Measurements from ENCODE around the gene SOX15. TPM values are rescaled to one million over a fixed set of nuclear protein-coding genes. Genes with fewer than 3 reads are reported as not detected.

The SOX15 gene
- total and polyA plus RNA-seq, 2 of the 13 experiments (the other 11 are each of a cell fraction or from before 2014, with no cell fraction given): 0.07 to 0.18 TPM

GRCh38 chr17:7572588-7573323 is 17.1 kb downstream of the SOX15 start (continued):
- TF ChIP-seq ZNF7 (CRISPR knock-in tag; IDR thresholded peaks at IDR 0.05): no peak
- 0 out of 2 replicates have a peak, but pooled peaks have one; percentile 60 for TF ChIP-seq ZNF891 (CRISPR knock-in tag; IDR thresholded peaks at IDR 0.05)
- no peak for TF ChIP-seq LRRFIP1 (CRISPR knock-in tag; conservative IDR thresholded peaks at IDR 0.05)
- no peak for TF ChIP-seq YEATS4 (CRISPR knock-in tag; IDR thresholded peaks at IDR 0.05; ENCODE audit: borderline replicate concordance)
- no peak for TF ChIP-seq LCORL (IDR thresholded peaks at IDR 0.05)
- no peak for TF ChIP-seq LCORL (CRISPR knock-in tag; IDR thresholded peaks at IDR 0.05)
- TF ChIP-seq FOXC1 (CRISPR knock-in tag; IDR thresholded peaks at IDR 0.05; ENCODE audit: borderline replicate concordance): no peak; the same call in 1 of the 2 replicates
- TF ChIP-seq ZNF576 (CRISPR knock-in tag; IDR thresholded peaks at IDR 0.05): no peak; the same call in none of the 2 replicates
- no peak for TF ChIP-seq SETDB1 (CRISPR knock-in tag; IDR thresholded peaks at IDR 0.05; ENCODE audit: borderline replicate concordance)
- TF ChIP-seq MEF2D (CRISPR knock-in tag; IDR thresholded peaks at IDR 0.05): no peak; the same call in 1 of the 2 replicates
- no peak; the same call in 1 of the 2 replicates for TF ChIP-seq FOXK1 (CRISPR knock-in tag; IDR thresholded peaks at IDR 0.05; ENCODE audit: borderline replicate concordance, low read depth)
- no peak for TF ChIP-seq ZBTB20 (CRISPR knock-in tag; IDR thresholded peaks at IDR 0.05; ENCODE audit: borderline replicate concordance, low read depth)
- peak; percentile 62; the same call in 1 of the 2 replicates for TF ChIP-seq RFX1 (IDR thresholded peaks at IDR 0.05)
- TF ChIP-seq PCBP2 (optimal IDR thresholded peaks at IDR 0.05; ENCODE audit: low read depth, low read length, poor library complexity, severe bottlenecking): no peak
- peak; percentile 75; the same call in 1 of the 2 replicates for TF ChIP-seq CAMTA2 (CRISPR knock-in tag; IDR thresholded peaks at IDR 0.05; ENCODE audit: borderline replicate concordance)
- TF ChIP-seq DR1 (CRISPR knock-in tag; IDR thresholded peaks at IDR 0.05): peak; percentile 99
- TF ChIP-seq EZH2 (conservative IDR thresholded peaks at IDR 0.05; ENCODE audit: low read depth, low read length): no peak
- no peak for TF ChIP-seq IRF9 (CRISPR knock-in tag; IDR thresholded peaks at IDR 0.05; ENCODE audit: borderline replicate concordance)
- TF ChIP-seq HNF4G (IDR thresholded peaks at IDR 0.05; ENCODE audit: borderline replicate concordance, low read depth, low read length): no peak
- no peak for TF ChIP-seq HNF4G (CRISPR knock-in tag; IDR thresholded peaks at IDR 0.05; ENCODE audit: borderline replicate concordance, low read depth)
- peak; percentile 85 for TF ChIP-seq RNF219 (CRISPR knock-in tag; IDR thresholded peaks at IDR 0.05)
- TF ChIP-seq PHF8 (CRISPR knock-in tag; IDR thresholded peaks at IDR 0.05): peak; percentile 61; the same call in 1 of the 2 replicates
- no peak for TF ChIP-seq MLLT10 (CRISPR knock-in tag; IDR thresholded peaks at IDR 0.05)
- TF ChIP-seq RFXAP (CRISPR knock-in tag; IDR thresholded peaks at IDR 0.05; ENCODE audit: borderline replicate concordance): peak; percentile 92; the same call in 1 of the 2 replicates
- TF ChIP-seq ATF1 (CRISPR knock-in tag; IDR thresholded peaks at IDR 0.05): peak; percentile 97

Data from HepG2 (cell line).